CD4-positive, alpha-beta T cell treated with Interferon gamma for 1 hour (primary cell): ENCODE results near the gene PNLIPRP3.

ENCODE experiments used
- DNase-seq: peaks from one replicate; pipeline ENCODE4 v3.0.0-alpha.2; 2020

Gene PNLIPRP3

GRCh38 chr10:116511365-116511764 lies 83.7 kb downstream of the PNLIPRP3 start:
- DNase-seq, result no peak

DNA sequence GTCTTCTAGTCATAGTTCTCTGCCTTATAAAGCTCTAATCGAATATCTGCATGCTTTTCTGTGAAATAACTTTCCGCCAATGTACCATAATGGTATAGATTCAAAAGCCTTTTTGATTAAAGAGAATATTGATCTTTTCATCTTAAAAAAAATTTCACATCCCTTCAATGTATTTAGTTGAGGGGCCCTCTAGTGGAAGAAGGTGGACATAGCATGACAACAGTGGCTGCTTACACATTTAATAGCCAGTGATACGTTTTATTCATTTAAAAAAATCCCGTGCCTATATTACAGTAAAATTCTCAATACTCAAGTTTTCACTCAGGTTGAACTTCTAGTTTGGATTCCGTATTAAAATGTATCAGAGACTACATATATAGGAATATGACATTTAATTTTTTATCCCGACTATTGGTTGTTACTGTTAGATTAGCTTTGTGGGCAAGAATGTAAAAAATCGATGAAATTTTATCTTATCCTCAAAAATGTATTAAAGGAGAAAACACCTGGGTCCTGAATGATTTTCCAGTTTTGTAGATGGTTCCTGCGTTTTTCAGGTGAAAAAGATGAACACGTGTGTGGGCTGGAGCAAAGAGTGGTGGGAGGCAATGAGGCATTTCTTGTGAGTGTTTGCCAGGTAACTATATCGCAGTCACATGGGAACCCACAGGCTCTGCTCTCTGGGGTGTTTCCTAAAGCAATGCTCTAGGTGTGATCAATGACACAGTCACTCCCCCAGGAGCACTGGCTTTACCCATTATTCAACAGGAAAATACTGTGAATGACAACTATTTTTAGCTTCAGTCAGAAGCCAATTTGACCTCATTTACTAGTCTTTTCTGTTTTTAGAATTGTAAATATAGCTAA lies 94.0 kb downstream of the PNLIPRP3 start:
- no peak for DNase-seq

- DNase-seq, result no peak
Observed at GRCh38 chr10:116522803-116523381, 95.2 kb downstream of the PNLIPRP3 start.

- no peak for DNase-seq
Observed at GRCh38 chr10:116524736-116525135, 97.1 kb downstream of the PNLIPRP3 start.

- DNase-seq, result no peak
Observed at GRCh38 chr10:116526219-116526618, 98.6 kb downstream of the PNLIPRP3 start.
